H1 (cell line): ENCODE results near the gene PRKCZ. TPM values are rescaled to one million over a fixed set of nuclear protein-coding genes. Genes with fewer than 3 reads are reported as not detected.

Experiments used
- CHD7 ChIP-seq: fragments of 300-600 bp; sonication (generic); IDR thresholded peaks from 2 replicates; pipeline ENCODE4 v1.7.1; 2012; ENCODE audit warnings: low read length, moderate library complexity, mild to moderate bottlenecking, inconsistent platforms; ENCODE audit not compliant: insufficient replicate concordance
- EZH2 ChIP-seq: fragments of 200-600 bp; sonication (generic); IDR thresholded peaks from 2 replicates; pipeline ENCODE4 v1.7.1; 2012; ENCODE audit warnings: low read depth, mild to moderate bottlenecking, moderate library complexity, low read length, inconsistent platforms; ENCODE audit not compliant: severe bottlenecking
- RXRA ChIP-seq: IDR thresholded peaks from 2 replicates; pipeline ENCODE4 v1.6.1; 2011; ENCODE audit warnings: low read depth, mild to moderate bottlenecking, low read length, moderate library complexity; ENCODE audit not compliant: insufficient read depth
- polyA plus RNA-seq, 7 experiments: library from polyadenylated mRNA; depleted of rRNA in 3 of 7; stranded (reverse) in 5 of 7; unstranded in 2 of 7; fragments of >200 nt in 5 of 7; fragments of 200-250 nt in 2 of 7; gene quantifications; 1 replicate in 5 of 7; 2 replicates in 1 of 7; 4 replicates in 1 of 7; pipeline versions ENCODE4 v1.2.1 to v1.2.3, GENCODE V29; 2011 to 2013; ENCODE audit warnings: missing spikeins in 2 of 7, mixed read lengths in 2 of 7
- total RNA-seq: library from RNA; stranded (reverse); fragmentation: NEBNext Ultra II Directional; extraction: Animal tissue kit (Norgen Biotek cat#: 25700); gene quantifications from 2 replicates; pipeline ENCODE4 v1.2.1, GENCODE V29; 2021

Gene PRKCZ
- total and polyA plus RNA-seq, 2 of the 8 experiments (the other 6 are each of a cell fraction or from before 2014, with no cell fraction given), result 37.4 to 45.1 TPM

- TF ChIP-seq CHD7 (no peak), RXRA (no peak), EZH2 (no peak)
Measured at GRCh38 chr1:2185880-2186855, 136.0 kb downstream of the PRKCZ start (continued).
